Measurements from ENCODE around the gene PTAR1.

Gene PTAR1

DNA sequence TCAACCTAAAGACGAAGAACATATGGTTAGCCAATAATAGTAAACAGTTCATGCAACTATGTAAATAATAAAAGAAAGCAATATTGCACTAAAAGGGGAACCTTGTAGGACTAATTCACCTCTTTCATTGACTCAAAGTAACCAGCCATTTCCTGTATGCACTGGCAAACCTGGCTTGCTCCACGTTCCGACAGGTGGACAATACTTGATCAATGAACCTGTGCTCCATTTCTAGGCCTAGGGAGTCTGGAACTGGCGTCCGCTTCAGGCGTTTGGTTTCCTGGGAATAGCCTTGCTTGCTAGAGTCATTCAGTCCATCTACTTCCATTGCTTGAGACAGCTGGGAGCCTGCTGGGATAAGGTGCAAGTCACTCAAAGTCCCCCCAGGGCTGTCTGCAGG is 41.6 kb downstream of the PTAR1 start:
- Histone ChIP-seq H3K27me3 (ENCODE audit: control insufficient read depth, insufficient read depth, low read length) (no peaks in the 10 kb centered on the region), H3K27ac (ENCODE audit: low read depth, low read length) (no peak overlapping the region), H3K4me3 (ENCODE audit: low read depth, low read length) (no peak overlapping the region), H3K4me1 (ENCODE audit: control insufficient read depth, insufficient read depth, low read length) (no peaks in the 10 kb centered on the region), H3K36me3 (ENCODE audit: control insufficient read depth, insufficient read depth, low read length) (peaks cover 87% of the 10 kb centered on the region), H3K9ac (ENCODE audit: low read length) (no peak overlapping the region), H3K9me3 (ENCODE audit: control insufficient read depth, insufficient read depth, low read depth, low read length) (peaks cover 6% of the 10 kb centered on the region; the same call in 1 of the 2 replicates)

DNA sequence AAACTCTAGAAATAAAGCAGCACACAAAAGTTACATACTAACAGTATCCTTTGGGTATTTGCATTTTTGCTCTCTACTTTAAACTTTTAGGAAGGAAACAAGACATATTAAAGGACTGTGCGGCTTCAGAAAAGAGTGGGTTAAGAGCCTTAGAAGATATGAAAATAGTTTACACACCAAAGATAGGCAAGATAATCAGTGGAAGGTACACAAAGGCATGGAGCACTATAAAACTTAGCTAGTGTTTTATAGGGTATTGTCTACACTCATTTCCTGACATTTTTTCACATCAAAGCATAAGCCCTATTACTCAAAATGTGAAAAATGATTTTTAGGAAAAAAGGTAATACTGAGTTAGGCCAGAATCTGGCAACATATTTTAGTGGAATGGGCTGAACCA is 44.0 kb downstream of the PTAR1 start:
- Histone ChIP-seq H3K4me3 (ENCODE audit: low read depth, low read length) (no peak overlapping the region), H3K4me1 (ENCODE audit: control insufficient read depth, insufficient read depth, low read length) (no peaks in the 10 kb centered on the region), H3K36me3 (ENCODE audit: control insufficient read depth, insufficient read depth, low read length) (peaks cover 84% of the 10 kb centered on the region), H3K9ac (ENCODE audit: low read length) (no peak overlapping the region), H3K27me3 (ENCODE audit: control insufficient read depth, insufficient read depth, low read length) (no peaks in the 10 kb centered on the region), H3K27ac (ENCODE audit: low read depth, low read length) (no peak overlapping the region), H3K9me3 (ENCODE audit: control insufficient read depth, insufficient read depth, low read depth, low read length) (peaks cover 3% of the 10 kb centered on the region; the same call in 1 of the 2 replicates)

DNA sequence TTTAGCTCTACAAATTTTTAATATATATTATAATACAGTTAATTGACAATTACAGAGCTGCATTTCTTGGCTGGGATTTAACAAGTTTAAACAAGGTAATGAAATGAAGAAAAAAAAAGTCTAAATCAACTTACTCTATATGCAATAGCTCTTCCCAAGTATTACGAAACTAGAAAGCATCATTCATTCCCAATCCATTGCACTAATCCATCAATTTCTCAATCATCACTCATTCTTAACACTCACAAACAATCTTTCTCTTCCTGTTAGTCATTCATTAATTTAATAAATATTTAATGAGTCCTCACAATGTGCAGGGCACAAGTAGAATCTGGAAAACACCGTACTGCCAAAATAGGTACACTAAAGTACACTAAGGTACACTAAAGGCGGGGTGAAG is 44.7 kb downstream of the PTAR1 start:
- Histone ChIP-seq H3K27ac (ENCODE audit: low read depth, low read length) (no peak overlapping the region), H3K4me1 (ENCODE audit: control insufficient read depth, insufficient read depth, low read length) (no peaks in the 10 kb centered on the region), H3K9ac (ENCODE audit: low read length) (no peak overlapping the region), H3K4me3 (ENCODE audit: low read depth, low read length) (no peak overlapping the region), H3K9me3 (ENCODE audit: control insufficient read depth, insufficient read depth, low read depth, low read length) (no peaks in the 10 kb centered on the region), H3K36me3 (ENCODE audit: control insufficient read depth, insufficient read depth, low read length) (peaks cover 78% of the 10 kb centered on the region), H3K27me3 (ENCODE audit: control insufficient read depth, insufficient read depth, low read length) (no peaks in the 10 kb centered on the region)

DNA sequence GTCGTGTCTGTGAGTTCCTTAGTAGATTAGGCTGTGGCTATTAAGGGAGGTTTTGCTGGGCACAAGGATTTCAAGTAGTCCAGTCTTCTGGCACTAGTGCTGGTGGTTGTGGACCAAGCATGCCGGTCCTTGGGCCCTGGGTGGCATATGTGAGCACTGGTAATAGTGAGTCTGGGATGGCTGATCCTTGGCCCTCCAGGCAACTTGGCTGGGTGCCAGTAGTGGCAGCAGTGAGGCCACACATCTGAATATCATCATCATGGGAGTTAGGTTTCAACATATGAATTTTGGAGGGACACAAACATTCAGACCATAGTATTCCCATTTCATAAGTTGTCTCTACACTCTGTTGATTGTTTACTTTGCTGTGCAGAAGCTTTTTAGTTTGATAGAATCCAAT is 62.3 kb downstream of the PTAR1 start:
- no peak overlapping the region for H3K4me3 ChIP-seq (ENCODE audit: low read depth, low read length)
- no peaks in the 10 kb centered on the region for H3K36me3 ChIP-seq (ENCODE audit: control insufficient read depth, insufficient read depth, low read length)
- no peaks in the 10 kb centered on the region for H3K4me1 ChIP-seq (ENCODE audit: control insufficient read depth, insufficient read depth, low read length)
- no peak overlapping the region for H3K9ac ChIP-seq (ENCODE audit: low read length)
- no peak overlapping the region for H3K27ac ChIP-seq (ENCODE audit: low read depth, low read length)
- peaks cover 14% of the 10 kb centered on the region for H3K9me3 ChIP-seq (ENCODE audit: control insufficient read depth, insufficient read depth, low read depth, low read length)
- no peaks in the 10 kb centered on the region for H3K27me3 ChIP-seq (ENCODE audit: control insufficient read depth, insufficient read depth, low read length)

DNA sequence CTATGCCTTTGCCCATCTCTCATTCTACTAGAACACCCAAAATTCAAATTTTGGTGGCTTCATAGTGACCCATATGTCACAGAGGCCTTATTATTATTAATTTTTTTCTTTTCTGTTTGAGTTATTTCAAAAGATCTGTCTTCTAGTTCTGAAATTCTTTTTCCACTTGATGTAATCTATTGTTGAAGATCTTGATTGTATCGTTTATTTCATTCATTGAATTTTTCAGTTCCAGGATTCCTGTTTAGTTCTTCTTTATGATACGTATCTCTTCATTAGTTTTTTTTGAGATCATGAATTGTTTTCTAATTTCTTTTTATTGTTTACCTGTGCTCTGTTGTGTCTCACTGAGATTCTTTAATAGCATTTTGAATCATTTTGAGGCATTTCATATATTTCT is 63.0 kb downstream of the PTAR1 start:
- Histone ChIP-seq H3K27me3 (ENCODE audit: control insufficient read depth, insufficient read depth, low read length) (no peaks in the 10 kb centered on the region), H3K9me3 (ENCODE audit: control insufficient read depth, insufficient read depth, low read depth, low read length) (peaks cover 14% of the 10 kb centered on the region), H3K27ac (ENCODE audit: low read depth, low read length) (no peak overlapping the region), H3K4me3 (ENCODE audit: low read depth, low read length) (no peak overlapping the region), H3K36me3 (ENCODE audit: control insufficient read depth, insufficient read depth, low read length) (no peaks in the 10 kb centered on the region), H3K4me1 (ENCODE audit: control insufficient read depth, insufficient read depth, low read length) (no peaks in the 10 kb centered on the region), H3K9ac (ENCODE audit: low read length) (no peak overlapping the region)

DNA sequence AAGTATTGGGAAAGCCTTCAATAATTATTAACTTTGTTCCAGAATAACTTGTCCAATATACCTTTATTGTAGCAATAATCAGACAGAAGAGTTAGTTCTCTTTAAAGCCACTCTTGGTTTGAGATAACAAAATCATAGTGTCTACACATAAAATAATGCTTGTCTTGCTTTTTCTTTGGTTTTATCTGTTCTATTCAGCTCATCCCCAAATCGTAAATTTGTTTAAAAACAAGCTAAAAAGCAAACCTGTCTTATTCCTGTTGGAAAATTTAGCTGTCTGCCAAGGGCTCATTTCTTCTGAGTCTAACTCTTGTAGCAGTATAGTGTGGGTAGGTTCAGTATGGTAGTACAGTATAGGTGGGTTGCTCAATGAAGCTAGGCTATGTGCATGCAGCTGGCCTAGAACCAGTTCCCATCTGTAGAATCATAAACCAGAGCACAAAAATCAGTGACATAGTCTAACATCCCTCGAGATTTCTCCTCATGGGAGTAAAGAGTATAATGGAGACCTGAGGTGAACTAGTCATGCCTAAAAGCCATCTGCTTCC is 69.7 kb downstream of the PTAR1 start:
- Histone ChIP-seq H3K27ac (ENCODE audit: low read depth, low read length) (no peak overlapping the region), H3K27me3 (ENCODE audit: control insufficient read depth, insufficient read depth, low read length) (no peaks in the 10 kb centered on the region), H3K4me3 (ENCODE audit: low read depth, low read length) (no peak overlapping the region), H3K9ac (ENCODE audit: low read length) (no peak overlapping the region), H3K36me3 (ENCODE audit: control insufficient read depth, insufficient read depth, low read length) (no peaks in the 10 kb centered on the region), H3K9me3 (ENCODE audit: control insufficient read depth, insufficient read depth, low read depth, low read length) (no peaks in the 10 kb centered on the region), H3K4me1 (ENCODE audit: control insufficient read depth, insufficient read depth, low read length) (no peaks in the 10 kb centered on the region)

DNA sequence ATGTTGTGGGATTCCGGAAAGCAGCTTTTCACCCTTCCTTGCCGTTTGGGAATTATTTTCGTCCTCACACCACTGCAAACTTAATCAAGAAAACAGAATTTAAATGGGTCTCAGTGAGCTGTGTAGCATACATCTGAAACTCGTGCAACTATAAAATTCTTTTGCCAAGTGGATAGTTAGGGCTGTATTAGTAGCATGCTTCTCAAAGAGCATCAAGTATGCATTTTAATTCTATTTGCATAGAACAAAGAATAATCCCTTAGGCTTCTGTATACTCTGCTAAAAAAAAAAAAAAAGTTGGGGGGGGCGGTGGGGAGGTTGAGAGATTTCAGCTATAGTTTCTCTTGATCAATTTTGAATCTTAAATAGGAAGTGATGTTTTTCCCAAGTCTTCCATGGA is 75.9 kb downstream of the PTAR1 start:
- H3K27me3 ChIP-seq (ENCODE audit: control insufficient read depth, insufficient read depth, low read length) = no peaks in the 10 kb centered on the region
- H3K27ac ChIP-seq (ENCODE audit: low read depth, low read length) = no peak overlapping the region
- no peaks in the 10 kb centered on the region for H3K9me3 ChIP-seq (ENCODE audit: control insufficient read depth, insufficient read depth, low read depth, low read length)
- H3K4me3 ChIP-seq (ENCODE audit: low read depth, low read length) = no peak overlapping the region
- H3K4me1 ChIP-seq (ENCODE audit: control insufficient read depth, insufficient read depth, low read length) = no peaks in the 10 kb centered on the region
- no peak overlapping the region for H3K9ac ChIP-seq (ENCODE audit: low read length)
- no peaks in the 10 kb centered on the region for H3K36me3 ChIP-seq (ENCODE audit: control insufficient read depth, insufficient read depth, low read length)

DNA sequence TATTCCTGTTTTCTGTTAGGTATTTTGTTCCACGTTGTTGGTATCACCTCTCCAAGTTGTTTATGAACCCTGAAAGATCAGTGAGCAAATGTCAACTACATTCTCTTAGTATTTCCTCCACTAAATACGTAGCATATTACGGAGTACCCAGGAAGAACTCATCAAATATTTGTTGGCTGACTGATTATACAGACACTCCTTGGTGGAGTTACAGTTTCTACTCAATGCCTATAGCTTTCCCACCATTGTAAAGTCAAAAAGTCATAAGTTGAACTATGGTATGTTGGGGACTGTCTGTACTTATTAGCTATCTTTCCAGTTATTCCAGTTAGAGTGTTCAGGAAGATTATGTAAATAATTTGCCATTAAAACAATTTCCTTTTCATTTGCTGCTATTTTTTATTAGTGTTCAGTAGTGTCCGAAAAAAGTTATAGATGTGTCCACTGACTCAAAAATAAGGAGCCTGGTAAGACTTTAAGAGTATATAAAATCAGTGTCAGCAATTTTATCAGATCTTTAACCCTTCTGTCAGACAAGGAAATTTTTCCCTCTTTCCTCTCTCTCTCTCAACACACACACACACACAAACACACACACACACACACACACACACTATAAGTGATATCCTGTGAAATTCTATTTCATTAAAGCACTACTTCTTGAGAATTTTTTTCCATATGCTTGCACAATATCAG is 80.8 kb downstream of the PTAR1 start:
- Histone ChIP-seq H3K4me1 (ENCODE audit: control insufficient read depth, insufficient read depth, low read length) (no peaks in the 10 kb centered on the region), H3K4me3 (ENCODE audit: low read depth, low read length) (no peak overlapping the region), H3K27ac (ENCODE audit: low read depth, low read length) (no peak overlapping the region), H3K9me3 (ENCODE audit: control insufficient read depth, insufficient read depth, low read depth, low read length) (no peaks in the 10 kb centered on the region), H3K36me3 (ENCODE audit: control insufficient read depth, insufficient read depth, low read length) (no peaks in the 10 kb centered on the region), H3K9ac (ENCODE audit: low read length) (no peak overlapping the region), H3K27me3 (ENCODE audit: control insufficient read depth, insufficient read depth, low read length) (no peaks in the 10 kb centered on the region)

DNA sequence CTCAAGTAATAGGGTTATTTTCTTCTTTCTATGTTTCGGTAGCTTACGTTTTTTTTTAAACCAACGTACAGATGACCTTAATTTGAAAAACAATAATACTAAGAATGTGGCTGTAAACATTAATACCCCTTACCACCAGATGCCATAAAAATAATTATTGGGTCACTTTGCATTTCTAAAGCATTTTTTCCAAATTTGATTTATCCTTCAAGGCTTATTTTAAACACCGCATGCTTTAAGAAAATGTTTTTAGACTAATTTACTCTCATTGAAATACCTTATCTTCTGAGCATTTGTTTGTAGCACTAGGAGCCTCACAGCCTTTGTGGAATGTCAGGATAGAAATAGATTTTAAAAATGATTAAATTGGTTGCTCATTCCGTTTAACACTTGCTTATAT is 81.9 kb downstream of the PTAR1 start:
- Histone ChIP-seq H3K9ac (ENCODE audit: low read length) (no peak overlapping the region), H3K4me3 (ENCODE audit: low read depth, low read length) (no peak overlapping the region), H3K27ac (ENCODE audit: low read depth, low read length) (no peak overlapping the region), H3K4me1 (ENCODE audit: control insufficient read depth, insufficient read depth, low read length) (peaks cover 4% of the 10 kb centered on the region), H3K36me3 (ENCODE audit: control insufficient read depth, insufficient read depth, low read length) (no peaks in the 10 kb centered on the region), H3K27me3 (ENCODE audit: control insufficient read depth, insufficient read depth, low read length) (no peaks in the 10 kb centered on the region), H3K9me3 (ENCODE audit: control insufficient read depth, insufficient read depth, low read depth, low read length) (no peaks in the 10 kb centered on the region)

DNA sequence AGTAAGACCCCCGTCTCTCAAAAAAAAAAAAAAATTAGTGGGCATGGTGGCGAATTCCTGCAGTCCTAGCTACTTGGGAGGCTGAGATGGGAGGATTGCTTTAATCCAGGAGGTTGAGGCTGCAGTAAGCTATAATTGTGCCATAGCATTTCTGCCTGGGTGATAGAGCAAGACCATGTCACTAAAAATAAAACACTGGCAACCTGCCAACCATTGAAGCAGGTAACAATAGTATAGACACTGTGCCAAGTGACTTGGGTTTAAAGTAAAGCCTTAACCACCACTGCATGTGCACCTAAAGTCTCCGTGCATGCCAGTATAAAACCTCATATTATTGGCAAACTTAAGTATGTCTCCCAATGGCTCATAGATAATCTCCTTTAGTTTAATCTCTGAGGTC is 84.2 kb downstream of the PTAR1 start:
- Histone ChIP-seq H3K9ac (ENCODE audit: low read length) (no peak overlapping the region), H3K36me3 (ENCODE audit: control insufficient read depth, insufficient read depth, low read length) (no peaks in the 10 kb centered on the region), H3K27me3 (ENCODE audit: control insufficient read depth, insufficient read depth, low read length) (peaks cover 15% of the 10 kb centered on the region), H3K9me3 (ENCODE audit: control insufficient read depth, insufficient read depth, low read depth, low read length) (no peaks in the 10 kb centered on the region), H3K4me1 (ENCODE audit: control insufficient read depth, insufficient read depth, low read length) (peaks cover 4% of the 10 kb centered on the region), H3K4me3 (ENCODE audit: low read depth, low read length) (no peak overlapping the region), H3K27ac (ENCODE audit: low read depth, low read length) (no peak overlapping the region)

DNA sequence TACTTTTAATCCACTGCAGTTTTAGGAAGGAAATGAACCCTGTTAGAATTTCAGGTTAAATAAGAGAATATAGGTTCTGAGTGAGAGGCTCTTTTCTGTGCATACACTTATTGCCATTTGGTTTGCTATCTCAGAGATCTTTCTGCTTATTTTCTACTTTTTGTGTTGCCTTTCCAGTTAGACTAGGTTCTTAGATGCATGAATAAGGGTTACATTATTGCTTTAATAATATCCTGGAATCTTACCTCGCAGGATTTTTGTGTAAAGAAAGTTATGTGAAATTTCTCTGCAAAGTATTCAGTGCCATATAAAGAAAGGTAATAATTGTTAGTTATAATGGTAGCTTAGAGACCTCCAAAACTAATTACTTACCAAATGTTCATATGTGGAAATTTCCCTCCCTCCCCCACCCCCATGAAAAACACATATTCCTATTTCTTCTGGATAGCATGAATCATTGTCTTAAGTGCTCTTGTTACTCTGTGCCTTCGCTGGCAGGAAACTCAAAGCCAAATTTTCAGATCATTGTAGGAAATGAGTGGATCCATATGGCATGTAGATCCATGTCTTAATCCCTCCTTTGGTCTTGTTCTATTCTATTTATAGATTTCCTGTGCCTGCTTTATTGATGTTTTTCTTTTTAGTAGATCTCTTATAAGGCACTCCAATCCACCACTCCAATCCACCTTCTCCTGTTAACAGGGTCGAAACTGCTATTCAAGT is 84.9 kb downstream of the PTAR1 start:
- Histone ChIP-seq H3K27me3 (ENCODE audit: control insufficient read depth, insufficient read depth, low read length) (peaks cover 20% of the 10 kb centered on the region), H3K36me3 (ENCODE audit: control insufficient read depth, insufficient read depth, low read length) (no peaks in the 10 kb centered on the region), H3K4me1 (ENCODE audit: control insufficient read depth, insufficient read depth, low read length) (peaks cover 4% of the 10 kb centered on the region), H3K9ac (ENCODE audit: low read length) (no peak overlapping the region), H3K27ac (ENCODE audit: low read depth, low read length) (no peak overlapping the region), H3K9me3 (ENCODE audit: control insufficient read depth, insufficient read depth, low read depth, low read length) (no peaks in the 10 kb centered on the region), H3K4me3 (ENCODE audit: low read depth, low read length) (no peak overlapping the region)
